Epithelial cell of alveolus of lung (primary cell): ENCODE results near the gene RBX1. TPM values are rescaled to one million over a fixed set of nuclear protein-coding genes. Genes with fewer than 3 reads are reported as not detected.

ENCODE experiments used
- total RNA-seq: library from RNA; depleted of rRNA; stranded (reverse); fragments of >200 nt; gene quantifications from 2 replicates; pipeline ENCODE4 v1.2.1, GENCODE V29; 2015

RBX1 gene
- total RNA-seq: 78.2 and 78.4 TPM in 2 replicates

GRCh38 chr22:40950962-40951794 lies at the start of gene RBX1:
Gene RBX1, plus strand, starts transcription at chr22:40951378. Its CDS starts 21 bp downstream, at chr22:40951399.

Other genes with a start within 250 kb of the RBX1 start
- gene SLC25A17, start 132.0 kb upstream of the RBX1 start, total RNA-seq: 14.2 and 18.5 TPM in 2 replicates
- 117 and 140 TPM in 2 replicates for gene ST13, start 94.7 kb upstream of the RBX1 start, total RNA-seq
- gene XPNPEP3, start 94.2 kb upstream of the RBX1 start, total RNA-seq: 7.4 and 19.3 TPM in 2 replicates
- not detected in 2 replicates for gene DNAJB7, start 89.3 kb upstream of the RBX1 start, total RNA-seq
- 24.3 and 57.1 TPM in 2 replicates for gene EP300, start 141.2 kb downstream of the RBX1 start, total RNA-seq